Measurements from ENCODE around the gene HTRA1. TPM values are rescaled to one million over a fixed set of nuclear protein-coding genes. Genes with fewer than 3 reads are reported as not detected.

HTRA1 gene
- polyA plus RNA-seq, 1 of the 3 experiments (the other 2 are of a cell fraction): 291 TPM

DNA sequence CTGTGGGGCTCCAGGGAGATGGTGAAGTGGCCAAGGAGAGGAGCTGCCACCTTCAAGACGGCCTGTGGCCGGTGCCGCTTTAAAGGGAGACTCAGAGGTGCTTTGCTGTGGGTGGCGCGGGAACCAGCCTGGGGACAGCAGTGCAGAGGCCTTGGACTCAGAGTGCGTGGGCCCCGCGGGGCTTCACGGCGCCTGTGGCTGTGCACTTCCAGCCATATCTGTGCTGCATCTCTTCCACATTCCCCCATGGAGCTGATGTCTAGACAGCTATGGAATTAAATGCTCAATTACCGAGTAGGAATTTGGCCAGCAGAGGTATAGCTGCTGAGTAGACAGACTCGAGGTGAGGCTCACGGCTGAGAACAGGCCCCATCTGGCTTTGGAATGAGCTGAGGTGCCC lies 41.7 kb downstream of the HTRA1 start:
- WGBS (ENCODE audit: low lambda C conversion rate): 67% methylated on average over 8 of the region's 13 CpGs
- Histone ChIP-seq H3K27ac (ENCODE audit: low read depth in 2 of 2, low read length in 1 of 2) (peak overlapping the region in 1 of 2 experiments; percentile 74; a peak in 2 of 4 replicates), H4K20me1 (ENCODE audit: insufficient read depth) (no peaks in the 10 kb centered on the region), H3F3A (replicated peaks; ENCODE audit: insufficient read depth) (no peaks in the 10 kb centered on the region), H3K9me3 (no peaks in the 10 kb centered on the region), H3K36me3 (replicated peaks in 1 of 2; ENCODE audit: control insufficient read depth in 1 of 2, insufficient read depth in 2 of 2, low read length in 1 of 2) (peaks cover 4 to 16% of the 10 kb centered on the region in 2 experiments), H3K27me3 (ENCODE audit: insufficient read depth) (no peaks in the 10 kb centered on the region), H3K9me2 (no peaks in the 10 kb centered on the region), H3K4me1 (ENCODE audit: control insufficient read depth in 1 of 2, insufficient read depth in 2 of 2, low read depth in 1 of 2, low read length in 1 of 2) (peaks cover 12 to 17% of the 10 kb centered on the region in 2 experiments; a peak in 3 of 4 replicates), H2AFZ (ENCODE audit: low read depth) (no peak overlapping the region), H3K79me2 (ENCODE audit: insufficient read depth) (peaks cover 12% of the 10 kb centered on the region; the same call in 1 of the 2 replicates), H3K4me2 (no peak overlapping the region), H3K9ac (no peak overlapping the region), H3K4me3 (ENCODE audit: low read depth in 2 of 2, low read length in 1 of 2) (no peak overlapping the region)
- no peak for TF ChIP-seq POLR2AphosphoS5 (IDR thresholded peaks at IDR 0.05; ENCODE audit: low read depth, low read length)
- TF ChIP-seq SMC3 (IDR thresholded peaks at IDR 0.05; ENCODE audit: low read depth, low read length): no peak
- no peak for TF ChIP-seq ZBTB33 (IDR thresholded peaks at IDR 0.05; ENCODE audit: borderline replicate concordance, low read depth)
- TF ChIP-seq TCF12 (IDR thresholded peaks at IDR 0.05): no peak
- TF ChIP-seq JUND (IDR thresholded peaks at IDR 0.05): no peak
- TF ChIP-seq RFX5 (IDR thresholded peaks at IDR 0.05; ENCODE audit: low read length): no peak
- no peak for TF ChIP-seq FOXJ3 (CRISPR knock-in tag; IDR thresholded peaks at IDR 0.05)
- no peak for TF ChIP-seq CHD2 (IDR thresholded peaks at IDR 0.05; ENCODE audit: low read length, partially characterized antibody)
- no peak for TF ChIP-seq RXRA (IDR thresholded peaks at IDR 0.05; ENCODE audit: borderline replicate concordance, low read depth)
- TF ChIP-seq, protein P1, sequence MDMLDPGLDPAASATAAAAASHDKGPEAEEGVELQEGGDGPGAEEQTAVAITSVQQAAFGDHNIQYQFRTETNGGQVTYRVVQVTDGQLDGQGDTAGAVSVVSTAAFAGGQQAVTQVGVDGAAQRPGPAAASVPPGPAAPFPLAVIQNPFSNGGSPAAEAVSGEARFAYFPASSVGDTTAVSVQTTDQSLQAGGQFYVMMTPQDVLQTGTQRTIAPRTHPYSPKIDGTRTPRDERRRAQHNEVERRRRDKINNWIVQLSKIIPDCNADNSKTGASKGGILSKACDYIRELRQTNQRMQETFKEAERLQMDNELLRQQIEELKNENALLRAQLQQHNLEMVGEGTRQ (IDR thresholded peaks at IDR 0.05; ENCODE audit: borderline replicate concordance, low read depth, low read length): no peak
- no peak for TF ChIP-seq FOXM1 (IDR thresholded peaks at IDR 0.05; ENCODE audit: low read depth)
- TF ChIP-seq, protein P2, sequence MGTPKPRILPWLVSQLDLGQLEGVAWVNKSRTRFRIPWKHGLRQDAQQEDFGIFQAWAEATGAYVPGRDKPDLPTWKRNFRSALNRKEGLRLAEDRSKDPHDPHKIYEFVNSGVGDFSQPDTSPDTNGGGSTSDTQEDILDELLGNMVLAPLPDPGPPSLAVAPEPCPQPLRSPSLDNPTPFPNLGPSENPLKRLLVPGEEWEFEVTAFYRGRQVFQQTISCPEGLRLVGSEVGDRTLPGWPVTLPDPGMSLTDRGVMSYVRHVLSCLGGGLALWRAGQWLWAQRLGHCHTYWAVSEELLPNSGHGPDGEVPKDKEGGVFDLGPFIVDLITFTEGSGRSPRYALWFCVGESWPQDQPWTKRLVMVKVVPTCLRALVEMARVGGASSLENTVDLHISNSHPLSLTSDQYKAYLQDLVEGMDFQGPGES (IDR thresholded peaks at IDR 0.05; ENCODE audit: low read depth, low read length): no peak
- ChIA-PET POLR2A (no interaction called here), CTCF (interaction anchor here (1.2 to 2.1 kb wide), 5 partner anchors 14 to 68 kb away, joined by 3 to 11 read pairs (median 3); no protein-coding TSS in a partner anchor)
- DNase-seq: no peak

GRCh38 chr10:122503886-122504609 lies 42.7 kb downstream of the HTRA1 start:
- H3K9ac ChIP-seq: no peak overlapping the region
- no peak overlapping the region for H3K4me3 ChIP-seq (ENCODE audit: low read depth in 2 of 2, low read length in 1 of 2)
- H3K36me3 ChIP-seq (replicated peaks in 1 of 2; ENCODE audit: control insufficient read depth in 1 of 2, insufficient read depth in 2 of 2, low read length in 1 of 2): peaks cover 11 to 23% of the 10 kb centered on the region in 2 experiments
- WGBS (ENCODE audit: low lambda C conversion rate): 93% methylated on average over 10 of the region's 17 CpGs
- peak overlapping the region in 1 of 2 experiments; percentile 74; a peak in 2 of 4 replicates for H3K27ac ChIP-seq (ENCODE audit: low read depth in 2 of 2, low read length in 1 of 2)
- no peaks in the 10 kb centered on the region for H4K20me1 ChIP-seq (ENCODE audit: insufficient read depth)
- H3F3A ChIP-seq (replicated peaks; ENCODE audit: insufficient read depth): no peaks in the 10 kb centered on the region
- H2AFZ ChIP-seq (ENCODE audit: low read depth): no peak overlapping the region
- ChIA-PET POLR2A (no interaction called here), CTCF (interaction anchor here (1.2 to 2.1 kb wide), 5 partner anchors 13 to 69 kb away, joined by 3 to 11 read pairs (median 3); no protein-coding TSS in a partner anchor)
- H3K9me2 ChIP-seq: no peaks in the 10 kb centered on the region
- peaks cover 12 to 17% of the 10 kb centered on the region in 2 experiments; a peak in 3 of 4 replicates for H3K4me1 ChIP-seq (ENCODE audit: control insufficient read depth in 1 of 2, insufficient read depth in 2 of 2, low read depth in 1 of 2, low read length in 1 of 2)
- H3K9me3 ChIP-seq: no peaks in the 10 kb centered on the region
- no peak for DNase-seq
- H3K4me2 ChIP-seq: peak overlapping the region; percentile 33; the same call in 1 of the 2 replicates
- TF ChIP-seq TEAD4 (IDR thresholded peaks at IDR 0.05; ENCODE audit: borderline replicate concordance, insufficient read depth): no peak
- no peak for TF ChIP-seq MXI1 (IDR thresholded peaks at IDR 0.05; ENCODE audit: low read depth, low read length)
- no peak for TF ChIP-seq EP300 (IDR thresholded peaks at IDR 0.05; ENCODE audit: borderline replicate concordance in 1 of 2, low read depth in 1 of 2, low read length in 1 of 2)
- TF ChIP-seq RAD21 (IDR thresholded peaks at IDR 0.05; ENCODE audit: low read length): no peak
- no peak for TF ChIP-seq ZBTB33 (IDR thresholded peaks at IDR 0.05; ENCODE audit: borderline replicate concordance, low read depth)
- TF ChIP-seq RFX5 (IDR thresholded peaks at IDR 0.05; ENCODE audit: low read length): no peak
- no peak for TF ChIP-seq FOXM1 (IDR thresholded peaks at IDR 0.05; ENCODE audit: low read depth)
- H3K27me3 ChIP-seq (ENCODE audit: insufficient read depth): no peaks in the 10 kb centered on the region
- H3K79me2 ChIP-seq (ENCODE audit: insufficient read depth): peaks cover 12% of the 10 kb centered on the region; the same call in 1 of the 2 replicates

Measured in SK-N-SH (cell line).